Fibroblast of the conjunctiva (primary cell): ENCODE results near the gene PSMC2.
"Not testable (repeated sequence)": the region's sequence is repeated elsewhere in the genome, so short reads cannot be mapped to it uniquely, and the experiment has no call there.

Experiments used
- DNase-seq: peaks from one replicate; pipeline ENCODE4 v3.0.0-alpha.2; 2010; ENCODE audit warnings: low read depth

PSMC2 gene

DNA sequence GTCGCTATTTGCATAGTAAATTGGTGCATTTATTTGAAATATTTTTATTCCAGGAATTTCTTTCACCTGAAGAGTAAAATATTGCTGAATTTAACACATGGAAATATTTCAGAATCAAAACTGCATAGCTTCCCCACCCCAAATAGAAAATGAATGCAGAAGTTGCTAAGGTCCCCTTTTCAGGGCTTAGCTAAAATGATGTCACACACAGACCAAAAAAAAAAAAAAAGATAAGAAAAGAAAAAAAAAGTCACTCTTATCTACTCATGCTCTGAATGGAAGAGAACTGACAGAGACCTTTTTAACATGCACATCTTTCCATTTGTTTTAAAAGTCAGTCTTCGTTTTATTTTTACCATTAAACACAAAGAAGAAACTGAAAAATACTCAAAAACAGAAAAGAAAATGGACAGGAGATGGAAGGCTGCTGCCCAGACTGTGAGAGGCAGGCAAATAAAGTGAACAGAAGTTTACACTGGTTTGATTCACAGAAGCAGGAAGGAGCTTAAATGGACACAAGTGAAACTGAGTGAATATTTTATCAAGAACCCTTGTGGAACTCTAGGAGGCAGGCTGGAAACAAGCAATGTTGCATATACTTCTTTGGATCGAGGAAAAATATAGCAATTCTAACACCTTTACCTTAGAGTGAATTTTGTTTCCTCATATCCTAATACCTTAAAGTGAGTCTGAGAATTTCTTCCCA lies 32.0 kb downstream of the PSMC2 start:
- DNase-seq, result no peak

- no peak for DNase-seq
These were observed 33.1 kb downstream of the PSMC2 start for GRCh38 chr7:103380395-103381191.

- no peak for DNase-seq
These were observed 34.0 kb downstream of the PSMC2 start for GRCh38 chr7:103381280-103382031.

- no peak for DNase-seq
These were observed 34.6 kb downstream of the PSMC2 start for GRCh38 chr7:103382032-103382402.

DNA sequence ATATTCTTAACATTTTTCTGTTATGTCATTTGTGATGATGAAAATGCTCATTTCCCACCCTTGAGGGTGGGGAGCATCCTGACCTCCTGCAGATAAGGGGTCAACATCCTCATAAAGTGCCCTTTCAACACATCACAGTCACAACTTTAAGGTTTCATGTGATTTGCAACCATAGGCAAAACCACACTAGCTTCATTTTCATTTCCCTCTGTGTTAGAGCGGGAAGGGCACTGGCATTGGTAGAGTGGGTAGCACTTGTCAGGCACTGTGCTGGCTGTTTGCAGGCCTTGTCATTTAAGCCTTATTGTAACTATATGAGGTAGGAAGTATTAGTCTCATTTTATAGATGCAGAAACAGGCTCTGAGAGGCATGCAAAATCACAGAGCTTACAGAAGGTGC lies 39.8 kb downstream of the PSMC2 start:
- no peak for DNase-seq

DNA sequence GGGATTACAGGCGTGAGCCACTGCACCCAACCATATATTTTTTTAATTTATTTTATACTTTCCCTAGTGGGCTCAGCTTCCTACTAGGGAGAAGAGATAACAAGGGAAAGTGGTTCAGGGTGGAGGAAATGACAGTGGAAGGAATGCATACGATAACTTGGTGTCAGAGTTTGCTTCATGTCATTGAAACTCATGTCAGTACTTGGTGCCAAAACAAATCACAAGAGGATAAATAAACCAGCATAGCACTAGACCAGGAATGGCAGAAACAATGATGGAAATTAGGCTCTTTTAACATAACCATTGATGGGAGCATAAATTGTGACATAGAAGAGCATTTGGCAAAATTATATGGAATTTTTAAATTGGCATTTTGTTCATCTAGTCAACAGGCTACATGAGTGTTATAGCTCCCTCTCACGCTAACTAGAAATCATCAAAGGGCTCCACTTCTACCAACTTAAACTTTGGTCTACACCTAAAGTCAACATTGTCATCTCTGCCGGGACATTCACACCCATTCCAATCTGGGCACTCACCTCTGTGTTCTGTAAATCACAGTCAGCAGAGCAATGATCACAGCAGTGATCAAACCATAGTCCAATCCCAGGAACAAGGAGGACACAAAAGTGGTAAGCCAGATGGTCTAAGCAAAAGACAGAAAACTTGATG lies 41.2 kb downstream of the PSMC2 start:
- no peak for DNase-seq

DNA sequence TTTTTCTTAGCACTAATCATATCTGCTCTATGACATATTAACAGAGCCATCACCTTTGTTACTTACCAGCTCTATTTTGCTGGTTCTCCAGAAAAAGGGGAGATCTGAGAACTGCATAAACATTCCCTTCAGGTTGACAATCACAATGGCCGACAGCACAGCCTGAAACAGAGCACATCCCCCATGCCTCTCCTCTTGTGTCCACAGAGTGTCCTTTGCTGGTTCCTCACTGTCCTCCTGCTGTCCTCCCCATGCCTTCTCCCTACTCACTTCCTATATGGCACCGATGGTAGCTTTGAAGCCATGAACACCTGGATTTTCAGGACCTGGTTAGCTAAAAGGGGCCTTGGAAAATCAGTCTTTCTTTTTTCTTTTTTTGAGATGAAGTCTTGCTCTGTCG lies 41.8 kb downstream of the PSMC2 start:
- no peak for DNase-seq

GRCh38 chr7:103391150-103391549 lies 43.7 kb downstream of the PSMC2 start:
- DNase-seq, result no peak

GRCh38 chr7:103391976-103392375 lies 44.5 kb downstream of the PSMC2 start:
- DNase-seq, result no peak

GRCh38 chr7:103394566-103394965 lies 47.1 kb downstream of the PSMC2 start:
- DNase-seq, result no peak

- DNase-seq, result no peak
These were observed 47.6 kb downstream of the PSMC2 start for GRCh38 chr7:103395071-103395470.

DNA sequence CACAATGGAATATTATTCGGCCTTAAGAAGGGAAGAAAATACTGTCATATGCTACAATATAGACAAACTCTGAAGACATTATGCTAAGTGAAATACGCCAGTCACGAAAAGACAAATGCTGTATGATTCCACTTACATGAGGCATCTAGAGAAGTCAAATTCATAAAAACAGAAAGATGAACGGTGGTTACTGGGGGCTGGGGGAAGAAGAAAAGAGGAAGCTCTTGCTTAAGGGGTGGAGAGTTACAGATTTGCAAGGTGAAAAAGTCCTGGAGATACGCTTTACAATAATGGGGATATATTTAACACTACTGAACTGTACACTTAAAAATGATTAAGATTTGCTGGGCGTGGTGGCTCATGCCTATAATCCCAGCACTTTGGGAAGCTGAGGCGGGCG lies 49.0 kb downstream of the PSMC2 start:
- DNase-seq, result no peak

- DNase-seq, result no peak
These were observed 51.2 kb downstream of the PSMC2 start for GRCh38 chr7:103398483-103399127.

DNA sequence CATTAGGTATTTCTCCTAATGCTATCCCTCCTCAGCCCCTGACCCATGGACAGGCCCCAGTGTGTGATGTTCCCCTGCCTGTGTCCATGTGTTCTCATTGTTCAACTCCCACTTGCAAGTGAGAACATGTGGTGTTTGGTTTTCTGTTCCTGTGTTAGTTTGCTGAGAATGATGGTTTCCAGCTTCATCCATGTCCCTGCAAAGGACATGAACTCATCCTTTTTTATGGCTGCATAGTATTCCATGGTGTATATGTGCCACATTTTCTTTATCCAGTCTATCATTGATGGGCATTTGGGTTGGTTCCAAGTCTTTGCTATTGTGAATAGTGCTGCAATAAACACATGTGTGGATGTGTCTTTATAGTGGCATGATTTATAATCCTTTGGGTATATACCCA lies 52.2 kb downstream of the PSMC2 start:
- DNase-seq, result not testable (repeated sequence)

DNA sequence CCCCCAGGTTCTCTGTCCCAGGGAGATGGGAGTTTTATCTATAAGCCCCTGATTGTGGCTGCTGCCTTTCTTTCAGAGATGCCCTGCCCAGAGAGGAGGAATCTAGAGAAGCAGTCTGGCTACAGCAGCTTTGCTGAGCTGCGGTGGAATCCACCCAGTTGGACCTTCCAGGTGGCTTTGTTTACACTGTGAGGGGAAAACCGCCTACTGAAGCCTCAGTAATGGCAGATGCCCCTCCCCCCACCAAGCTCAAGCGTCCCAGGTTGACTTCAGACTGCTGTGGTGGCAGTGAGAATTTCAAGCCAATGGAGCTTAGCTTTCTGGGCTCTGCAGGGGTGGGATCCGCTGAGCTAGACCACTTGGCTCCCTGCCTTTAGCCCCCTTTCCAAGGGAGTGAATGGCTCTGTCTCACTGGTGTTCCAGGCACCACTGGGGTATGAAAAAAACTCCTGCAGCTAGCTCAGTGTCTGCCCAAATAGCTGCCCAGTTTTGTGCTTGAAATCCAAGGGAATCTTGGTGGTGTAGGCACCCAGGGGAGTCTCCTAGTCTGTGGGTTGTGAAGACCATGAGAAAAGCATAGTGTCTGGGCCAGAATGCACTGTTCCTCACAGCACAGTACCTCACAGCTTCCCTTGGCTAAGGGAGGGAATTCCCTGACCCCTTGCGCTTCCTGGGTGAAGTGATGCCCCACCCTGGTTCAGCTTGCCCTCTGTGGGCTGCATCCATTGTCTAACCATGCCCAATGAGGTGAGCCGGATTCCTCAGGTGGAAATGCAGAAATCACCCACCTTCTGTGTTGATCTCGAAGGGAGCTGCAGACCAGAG lies 58.6 kb downstream of the PSMC2 start:
- not testable (repeated sequence) for DNase-seq

GRCh38 chr7:103412151-103412550 lies 64.7 kb downstream of the PSMC2 start:
- DNase-seq, result no peak

- DNase-seq, result no peak
These were observed 66.0 kb downstream of the PSMC2 start for GRCh38 chr7:103413407-103413806.

GRCh38 chr7:103418241-103418640 lies 70.8 kb downstream of the PSMC2 start:
- DNase-seq, result no peak
